Measurements from ENCODE around the gene MAGOH. TPM values are rescaled to one million over a fixed set of nuclear protein-coding genes. Genes with fewer than 3 reads are reported as not detected.
A peak's percentile ranks its signal among the peaks of the same experiment; 100 is the strongest.
"Not testable (repeated sequence)": the region's sequence is repeated elsewhere in the genome, so short reads cannot be mapped to it uniquely, and the experiment has no call there.

MAGOH gene
- 63.0 TPM for total RNA-seq

GRCh38 chr1:53238197-53239155 is at the start of gene MAGOH:
Gene MAGOH (minus strand): TSS chr1:53238518. CDS start chr1:53238448, 70 bp downstream.
- H3K4me3 ChIP-seq (ENCODE audit: low read length) = peak within 1 kb of the TSS; percentile 78
- H3K27me3 ChIP-seq (ENCODE audit: insufficient read depth, low read length) = no peaks in the 10 kb centered on the region
- peaks cover 26% of the 10 kb centered on the region for H3K4me1 ChIP-seq (ENCODE audit: insufficient read depth, low read length)
- no peaks in the 10 kb centered on the region for H3K9me3 ChIP-seq (ENCODE audit: low read depth, low read length)

GRCh38 chr1:53286955-53287354 is 48.6 kb upstream of the MAGOH start:
- Histone ChIP-seq H3K4me3 (ENCODE audit: low read length) (no peak overlapping the region), H3K27me3 (ENCODE audit: insufficient read depth, low read length) (no peaks in the 10 kb centered on the region), H3K9me3 (ENCODE audit: low read depth, low read length) (no peaks in the 10 kb centered on the region), H3K4me1 (ENCODE audit: insufficient read depth, low read length) (no peaks in the 10 kb centered on the region)

- Histone ChIP-seq H3K4me1 (ENCODE audit: insufficient read depth, low read length) (no peaks in the 10 kb centered on the region), H3K27me3 (ENCODE audit: insufficient read depth, low read length) (no peaks in the 10 kb centered on the region), H3K4me3 (ENCODE audit: low read length) (no peak overlapping the region), H3K9me3 (ENCODE audit: low read depth, low read length) (no peaks in the 10 kb centered on the region)
Observed at GRCh38 chr1:53285969-53286760, 47.8 kb upstream of the MAGOH start.

- H3K4me1 ChIP-seq (ENCODE audit: insufficient read depth, low read length) = no peaks in the 10 kb centered on the region
- no peaks in the 10 kb centered on the region for H3K27me3 ChIP-seq (ENCODE audit: insufficient read depth, low read length)
- H3K4me3 ChIP-seq (ENCODE audit: low read length) = no peak overlapping the region
- H3K9me3 ChIP-seq (ENCODE audit: low read depth, low read length) = no peaks in the 10 kb centered on the region
Observed at GRCh38 chr1:53285546-53285945, 47.2 kb upstream of the MAGOH start.

- no peak overlapping the region for H3K4me3 ChIP-seq (ENCODE audit: low read length)
- H3K27me3 ChIP-seq (ENCODE audit: insufficient read depth, low read length) = no peaks in the 10 kb centered on the region
- H3K4me1 ChIP-seq (ENCODE audit: insufficient read depth, low read length) = no peaks in the 10 kb centered on the region
- no peaks in the 10 kb centered on the region for H3K9me3 ChIP-seq (ENCODE audit: low read depth, low read length)
Observed at GRCh38 chr1:53284224-53285020, 46.1 kb upstream of the MAGOH start.

GRCh38 chr1:53283156-53283555 is 44.8 kb upstream of the MAGOH start:
- H3K4me3 ChIP-seq (ENCODE audit: low read length); H3K27me3 ChIP-seq (ENCODE audit: insufficient read depth, low read length); H3K9me3 ChIP-seq (ENCODE audit: low read depth, low read length): not testable (repeated sequence)

GRCh38 chr1:53281133-53281532 is 42.8 kb upstream of the MAGOH start:
- Histone ChIP-seq H3K27me3 (ENCODE audit: insufficient read depth, low read length) (no peaks in the 10 kb centered on the region), H3K4me3 (ENCODE audit: low read length) (no peak overlapping the region), H3K9me3 (ENCODE audit: low read depth, low read length) (no peaks in the 10 kb centered on the region), H3K4me1 (ENCODE audit: insufficient read depth, low read length) (no peaks in the 10 kb centered on the region)

More at GRCh38 chr1:53283156-53283555, 44.8 kb upstream of the MAGOH start:
- H3K4me1 ChIP-seq (ENCODE audit: insufficient read depth, low read length) = not testable (repeated sequence)

GRCh38 chr1:53280496-53280895 is 42.2 kb upstream of the MAGOH start:
- Histone ChIP-seq H3K4me3 (ENCODE audit: low read length) (no peak overlapping the region), H3K27me3 (ENCODE audit: insufficient read depth, low read length) (no peaks in the 10 kb centered on the region), H3K9me3 (ENCODE audit: low read depth, low read length) (no peaks in the 10 kb centered on the region), H3K4me1 (ENCODE audit: insufficient read depth, low read length) (no peaks in the 10 kb centered on the region)

GRCh38 chr1:53279296-53280200 is 41.2 kb upstream of the MAGOH start:
- Histone ChIP-seq H3K9me3 (ENCODE audit: low read depth, low read length) (no peaks in the 10 kb centered on the region), H3K27me3 (ENCODE audit: insufficient read depth, low read length) (no peaks in the 10 kb centered on the region), H3K4me3 (ENCODE audit: low read length) (no peak overlapping the region), H3K4me1 (ENCODE audit: insufficient read depth, low read length) (no peaks in the 10 kb centered on the region)

- Histone ChIP-seq H3K4me3 (ENCODE audit: low read length) (no peak overlapping the region), H3K4me1 (ENCODE audit: insufficient read depth, low read length) (no peaks in the 10 kb centered on the region), H3K27me3 (ENCODE audit: insufficient read depth, low read length) (no peaks in the 10 kb centered on the region), H3K9me3 (ENCODE audit: low read depth, low read length) (no peaks in the 10 kb centered on the region)
Observed at GRCh38 chr1:53278298-53278725, 40.0 kb upstream of the MAGOH start.

GRCh38 chr1:53277326-53277725 is 39.0 kb upstream of the MAGOH start:
- no peaks in the 10 kb centered on the region for H3K4me1 ChIP-seq (ENCODE audit: insufficient read depth, low read length)
- H3K27me3 ChIP-seq (ENCODE audit: insufficient read depth, low read length) = no peaks in the 10 kb centered on the region
- no peak overlapping the region for H3K4me3 ChIP-seq (ENCODE audit: low read length)
- H3K9me3 ChIP-seq (ENCODE audit: low read depth, low read length) = no peaks in the 10 kb centered on the region

- H3K4me3 ChIP-seq (ENCODE audit: low read length) = no peak overlapping the region
- H3K9me3 ChIP-seq (ENCODE audit: low read depth, low read length) = no peaks in the 10 kb centered on the region
- H3K27me3 ChIP-seq (ENCODE audit: insufficient read depth, low read length) = no peaks in the 10 kb centered on the region
- H3K4me1 ChIP-seq (ENCODE audit: insufficient read depth, low read length) = no peaks in the 10 kb centered on the region
Observed at GRCh38 chr1:53276902-53277281, 38.6 kb upstream of the MAGOH start.

- Histone ChIP-seq H3K27me3 (ENCODE audit: insufficient read depth, low read length) (no peaks in the 10 kb centered on the region), H3K9me3 (ENCODE audit: low read depth, low read length) (no peaks in the 10 kb centered on the region), H3K4me1 (ENCODE audit: insufficient read depth, low read length) (no peaks in the 10 kb centered on the region), H3K4me3 (ENCODE audit: low read length) (no peak overlapping the region)
Observed at GRCh38 chr1:53276153-53276901, 38.0 kb upstream of the MAGOH start.

Data from mononuclear cell (primary cell).